Measurements from ENCODE around the gene KANK4.

DNA sequence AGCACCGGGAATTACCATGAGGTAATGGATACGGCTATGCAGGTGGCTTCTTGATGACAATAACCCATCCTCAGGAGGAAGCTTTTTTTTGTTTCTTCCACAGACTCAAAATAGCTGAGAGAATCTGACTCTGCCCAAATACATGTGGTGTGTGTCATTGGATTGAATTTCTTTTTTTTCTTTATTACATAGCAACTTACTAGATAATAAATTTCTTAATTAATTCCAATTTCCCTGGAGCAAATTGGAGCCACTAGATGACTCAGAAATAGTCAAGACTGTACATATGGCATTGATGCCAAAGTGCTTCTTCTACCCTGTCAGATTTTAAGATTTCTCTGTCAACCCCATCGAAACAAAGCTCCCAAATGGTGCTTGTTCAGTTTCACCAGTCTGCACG is 81.9 kb downstream of the KANK4 start:
- no peak for TF ChIP-seq CTCF (conservative IDR thresholded peaks at IDR 0.05 in 1 of 2, IDR thresholded peaks at IDR 0.05 in 1 of 2; ENCODE audit: low read depth in 1 of 2, low read length in 2 of 2)
- TF ChIP-seq EZH2 (IDR thresholded peaks at IDR 0.05; ENCODE audit: low read length, missing control alignments) = no peak

Data from fibroblast of lung (primary cell).